HUES6 (cell line): ENCODE data around the gene ZBTB7B.
A peak's percentile ranks its signal among the peaks of the same experiment; 100 is the strongest.

Source experiments
- H3K27ac ChIP-seq: 2 replicates; pipeline ENCODE4 v1.7.0; 2013; ENCODE audit warnings: low read depth, mild to moderate bottlenecking, low read length, inconsistent platforms
- H3K27me3 ChIP-seq: 2 replicates; pipeline ENCODE4 v1.6.1; 2013; ENCODE audit warnings: low read length; ENCODE audit not compliant: control insufficient read depth, insufficient read depth
- H3K36me3 ChIP-seq: 2 replicates; pipeline ENCODE4 v1.6.1; 2013; ENCODE audit warnings: low read length; ENCODE audit not compliant: control insufficient read depth, insufficient read depth
- H3K4me1 ChIP-seq: 2 replicates; pipeline ENCODE4 v1.6.1; 2013; ENCODE audit warnings: low read length; ENCODE audit not compliant: control insufficient read depth, insufficient read depth
- H3K4me3 ChIP-seq: 2 replicates; pipeline ENCODE4 v1.5.1; 2013; ENCODE audit warnings: low read depth, low read length
- H3K9ac ChIP-seq: one replicate; pipeline ENCODE4 v1.6.1; 2013; ENCODE audit warnings: mild to moderate bottlenecking, low read length
- H3K9me3 ChIP-seq: 2 replicates; pipeline ENCODE4 v1.6.1; 2013; ENCODE audit warnings: low read depth, low read length; ENCODE audit not compliant: control insufficient read depth, insufficient read depth

Gene ZBTB7B

GRCh38 chr1:155057104-155057503 is 54.5 kb downstream of the ZBTB7B start:
- Histone ChIP-seq H3K36me3 (peaks cover 13% of the 10 kb centered on the region), H3K9ac (no peak overlapping the region), H3K27ac (no peak overlapping the region), H3K9me3 (no peaks in the 10 kb centered on the region), H3K27me3 (peaks cover 11% of the 10 kb centered on the region), H3K4me1 (peaks cover 11% of the 10 kb centered on the region), H3K4me3 (no peak overlapping the region)

GRCh38 chr1:155057788-155058211 is 55.2 kb downstream of the ZBTB7B start:
- H3K27ac ChIP-seq: no peak overlapping the region
- peaks cover 4% of the 10 kb centered on the region for H3K27me3 ChIP-seq
- peaks cover 6% of the 10 kb centered on the region for H3K4me1 ChIP-seq
- no peak overlapping the region for H3K9ac ChIP-seq
- H3K9me3 ChIP-seq: no peaks in the 10 kb centered on the region
- H3K4me3 ChIP-seq: no peak overlapping the region
- peaks cover 13% of the 10 kb centered on the region for H3K36me3 ChIP-seq

GRCh38 chr1:155060736-155061135 is 58.1 kb downstream of the ZBTB7B start:
- H3K9ac ChIP-seq: no peak overlapping the region
- H3K36me3 ChIP-seq: peaks cover 13% of the 10 kb centered on the region
- no peak overlapping the region for H3K4me3 ChIP-seq
- H3K9me3 ChIP-seq: no peaks in the 10 kb centered on the region
- peaks cover 23% of the 10 kb centered on the region for H3K4me1 ChIP-seq
- no peak overlapping the region for H3K27ac ChIP-seq
- peaks cover 6% of the 10 kb centered on the region for H3K27me3 ChIP-seq

DNA sequence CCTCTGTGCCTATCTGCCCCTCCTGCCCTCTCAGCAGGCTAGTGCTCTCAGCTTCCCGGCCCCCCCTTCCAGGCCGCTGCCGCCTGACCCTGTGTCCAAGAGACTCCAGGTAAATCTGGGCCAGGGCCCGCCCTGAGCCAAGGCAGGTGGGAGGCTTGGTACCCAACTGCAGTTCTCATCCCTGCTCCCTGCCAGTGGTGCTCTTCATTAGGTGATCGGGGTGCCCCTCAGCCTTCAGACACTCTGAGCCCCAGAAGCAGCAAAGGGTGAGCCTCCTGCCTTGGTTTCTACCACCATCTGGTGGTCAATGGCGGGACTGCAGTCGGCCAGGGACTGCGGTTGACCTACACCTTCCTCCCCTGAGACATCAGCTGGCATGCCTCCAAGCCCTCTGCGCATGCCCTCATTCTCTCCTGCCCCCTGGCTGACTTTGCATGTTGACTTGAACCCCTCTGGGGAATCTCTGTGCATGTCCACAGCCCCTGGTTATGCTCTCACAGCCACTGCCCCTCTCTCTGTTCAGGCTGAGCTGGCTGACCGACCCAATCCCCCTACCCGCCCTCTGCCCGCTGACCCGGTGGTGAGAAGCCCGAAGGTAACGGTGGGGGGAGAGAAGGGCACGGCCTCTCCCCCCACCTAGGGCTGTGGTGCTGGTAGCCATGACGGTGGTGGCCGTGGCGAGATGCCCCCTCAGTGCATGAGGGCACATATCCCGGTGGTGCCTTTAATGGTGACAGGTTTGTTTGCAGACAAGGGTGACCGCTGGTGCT is 59.0 kb downstream of the ZBTB7B start:
- Histone ChIP-seq H3K36me3 (peaks cover 17% of the 10 kb centered on the region), H3K9ac (no peak overlapping the region), H3K4me3 (peak overlapping the region; percentile 89), H3K4me1 (peaks cover 23% of the 10 kb centered on the region), H3K27me3 (peaks cover 6% of the 10 kb centered on the region), H3K9me3 (no peaks in the 10 kb centered on the region), H3K27ac (no peak overlapping the region)

DNA sequence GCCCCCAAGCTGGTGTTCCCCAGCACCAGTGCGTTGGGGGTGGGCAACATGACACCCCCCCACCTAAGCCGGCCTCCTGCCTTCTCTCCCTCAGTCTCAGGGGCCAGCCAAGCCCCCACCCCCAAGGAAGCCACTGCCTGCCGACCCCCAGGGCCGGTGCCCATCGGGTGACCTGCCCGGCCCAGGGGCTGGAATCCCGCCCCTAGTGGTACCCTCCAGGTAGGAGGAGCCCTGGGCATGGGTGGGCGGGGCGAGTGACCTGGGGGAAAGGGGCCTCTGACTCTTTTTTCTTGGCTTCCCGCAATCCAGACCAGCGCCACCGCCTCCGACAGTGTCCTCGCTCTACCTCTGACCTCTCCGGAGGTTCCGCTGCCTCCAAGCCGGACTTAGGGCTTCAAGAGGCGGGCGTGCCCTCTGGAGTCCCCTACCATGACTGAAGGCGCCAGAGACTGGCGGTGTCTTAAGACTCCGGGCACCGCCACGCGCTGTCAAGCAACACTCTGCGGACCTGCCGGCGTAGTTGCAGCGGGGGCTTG is 59.6 kb downstream of the ZBTB7B start:
- no peaks in the 10 kb centered on the region for H3K9me3 ChIP-seq
- peaks cover 23% of the 10 kb centered on the region for H3K4me1 ChIP-seq
- peak overlapping the region; percentile 89 for H3K4me3 ChIP-seq
- H3K27me3 ChIP-seq: peaks cover 6% of the 10 kb centered on the region
- H3K36me3 ChIP-seq: peaks cover 22% of the 10 kb centered on the region
- no peak overlapping the region for H3K27ac ChIP-seq
- H3K9ac ChIP-seq: no peak overlapping the region

GRCh38 chr1:155062702-155063411 is 60.3 kb downstream of the ZBTB7B start:
- no peaks in the 10 kb centered on the region for H3K9me3 ChIP-seq
- H3K9ac ChIP-seq: no peak overlapping the region
- H3K27me3 ChIP-seq: peaks cover 6% of the 10 kb centered on the region
- H3K4me3 ChIP-seq: peak overlapping the region; percentile 89
- H3K27ac ChIP-seq: no peak overlapping the region
- H3K4me1 ChIP-seq: peaks cover 23% of the 10 kb centered on the region
- peaks cover 22% of the 10 kb centered on the region for H3K36me3 ChIP-seq

DNA sequence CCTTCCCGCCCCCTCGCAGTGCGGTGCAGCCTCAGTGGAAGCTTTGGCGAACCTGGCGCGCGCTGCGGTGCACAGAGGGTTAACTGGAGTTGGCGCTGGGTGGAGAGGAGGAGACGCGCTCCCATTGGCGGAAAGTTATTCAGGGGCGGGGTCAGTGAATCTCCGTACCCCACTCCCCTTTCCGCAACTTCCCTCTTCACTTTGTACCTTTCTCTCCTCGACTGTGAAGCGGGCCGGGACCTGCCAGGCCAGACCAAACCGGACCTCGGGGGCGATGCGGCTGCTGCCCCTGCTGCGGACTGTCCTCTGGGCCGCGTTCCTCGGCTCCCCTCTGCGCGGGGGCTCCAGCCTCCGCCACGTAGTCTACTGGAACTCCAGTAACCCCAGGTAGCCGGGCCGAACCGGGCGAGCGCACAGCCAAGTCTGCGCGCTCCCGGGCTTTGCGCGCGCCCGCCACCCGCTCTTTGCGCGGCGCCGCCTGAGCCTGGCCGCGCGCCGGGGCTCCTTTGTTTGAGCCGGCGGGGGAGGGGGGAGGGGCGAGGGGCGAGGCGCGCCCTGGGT is 61.0 kb downstream of the ZBTB7B start, which contains the start of gene EFNA4:
Gene EFNA4 (plus strand): TSS at position 191 of the 561 bp plus-strand sequence. CDS start 84 bp downstream, at position 275.
- Histone ChIP-seq H3K4me3 (peak within 1 kb of the TSS; percentile 89), H3K9me3 (no peaks in the 10 kb centered on the region), H3K9ac (peak within 1 kb of the TSS; percentile 78), H3K4me1 (peaks cover 26% of the 10 kb centered on the region), H3K27ac (peak within 1 kb of the TSS; percentile 63; the same call in 1 of the 2 replicates), H3K27me3 (peaks cover 6% of the 10 kb centered on the region), H3K36me3 (peaks cover 20% of the 10 kb centered on the region)

- Histone ChIP-seq H3K36me3 (peaks cover 26% of the 10 kb centered on the region), H3K9ac (peak overlapping the region; percentile 73), H3K27me3 (peaks cover 6% of the 10 kb centered on the region), H3K9me3 (no peaks in the 10 kb centered on the region), H3K4me3 (peak overlapping the region; percentile 89), H3K27ac (peak overlapping the region; percentile 63; the same call in 1 of the 2 replicates), H3K4me1 (peaks cover 32% of the 10 kb centered on the region)
Measured at GRCh38 chr1:155064111-155064831, 61.7 kb downstream of the ZBTB7B start.

GRCh38 chr1:155064832-155065429 is 62.3 kb downstream of the ZBTB7B start:
- H3K4me3 ChIP-seq: peak overlapping the region; percentile 89
- no peak overlapping the region for H3K9ac ChIP-seq
- H3K9me3 ChIP-seq: no peaks in the 10 kb centered on the region
- peaks cover 6% of the 10 kb centered on the region for H3K27me3 ChIP-seq
- peaks cover 38% of the 10 kb centered on the region for H3K4me1 ChIP-seq
- peaks cover 29% of the 10 kb centered on the region for H3K36me3 ChIP-seq
- no peak overlapping the region for H3K27ac ChIP-seq

- Histone ChIP-seq H3K4me3 (no peak overlapping the region), H3K27ac (no peak overlapping the region), H3K36me3 (peaks cover 29% of the 10 kb centered on the region), H3K9ac (no peak overlapping the region), H3K9me3 (no peaks in the 10 kb centered on the region), H3K4me1 (peaks cover 49% of the 10 kb centered on the region), H3K27me3 (peaks cover 18% of the 10 kb centered on the region)
Measured at GRCh38 chr1:155066777-155067176, 64.2 kb downstream of the ZBTB7B start.
